BE2C (cell line): ENCODE data around the gene FARP1.

Experiments
- DNase-seq: peaks from one replicate; pipeline ENCODE4 v3.0.0-alpha.2; 2020
- H3K27me3 ChIP-seq: fragments of 250-450 bp; sonication (Bioruptor Pico); 2 replicates; pipeline ENCODE4 v1.5.1; 2020; ENCODE audit warnings: mild to moderate bottlenecking
- H3K36me3 ChIP-seq: fragments of 250-450 bp; sonication (Bioruptor Pico); 2 replicates; pipeline ENCODE4 v1.5.1; 2020; ENCODE audit warnings: mild to moderate bottlenecking
- H3K4me1 ChIP-seq: fragments of 250-450 bp; sonication (Bioruptor Pico); 2 replicates; pipeline ENCODE4 v1.5.1; 2020
- H3K4me3 ChIP-seq: 2 replicates; pipeline ENCODE4 v1.5.1; 2011; ENCODE audit warnings: low read depth, low read length
- H3K9me3 ChIP-seq: fragments of 250-450 bp; sonication (Bioruptor Pico); 2 replicates; pipeline ENCODE4 v1.5.1; 2020
- TF ChIP-seq, protein P1 (sequence below): IDR thresholded peaks from 2 replicates; pipeline ENCODE4 v1.5.1; 2012; ENCODE audit warnings: mild to moderate bottlenecking, low read depth, low read length

FARP1 gene

DNA sequence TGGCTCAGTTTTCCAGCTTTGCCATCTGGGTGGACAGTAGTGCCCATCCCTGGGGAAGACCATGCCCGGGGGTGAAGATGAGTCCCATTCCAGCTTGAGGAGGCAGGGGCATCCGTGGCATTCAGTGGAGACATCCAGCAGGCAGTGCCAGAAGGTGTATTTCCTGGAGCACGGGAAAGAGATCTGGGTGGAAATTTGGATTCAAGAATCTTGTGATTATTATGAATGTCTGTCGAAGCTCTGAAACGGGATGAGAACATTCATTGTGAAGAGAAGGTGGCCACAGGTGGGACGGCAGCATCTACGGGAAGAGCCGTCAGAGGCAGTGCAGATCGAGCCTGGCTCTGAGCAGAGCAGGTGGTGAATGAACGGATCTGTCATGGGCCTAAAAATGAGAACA lies 201.5 kb downstream of the FARP1 start:
- no peaks in the 10 kb centered on the region for H3K27me3 ChIP-seq
- no peaks in the 10 kb centered on the region for H3K9me3 ChIP-seq
- DNase-seq: no peak
- TF ChIP-seq, protein P1, sequence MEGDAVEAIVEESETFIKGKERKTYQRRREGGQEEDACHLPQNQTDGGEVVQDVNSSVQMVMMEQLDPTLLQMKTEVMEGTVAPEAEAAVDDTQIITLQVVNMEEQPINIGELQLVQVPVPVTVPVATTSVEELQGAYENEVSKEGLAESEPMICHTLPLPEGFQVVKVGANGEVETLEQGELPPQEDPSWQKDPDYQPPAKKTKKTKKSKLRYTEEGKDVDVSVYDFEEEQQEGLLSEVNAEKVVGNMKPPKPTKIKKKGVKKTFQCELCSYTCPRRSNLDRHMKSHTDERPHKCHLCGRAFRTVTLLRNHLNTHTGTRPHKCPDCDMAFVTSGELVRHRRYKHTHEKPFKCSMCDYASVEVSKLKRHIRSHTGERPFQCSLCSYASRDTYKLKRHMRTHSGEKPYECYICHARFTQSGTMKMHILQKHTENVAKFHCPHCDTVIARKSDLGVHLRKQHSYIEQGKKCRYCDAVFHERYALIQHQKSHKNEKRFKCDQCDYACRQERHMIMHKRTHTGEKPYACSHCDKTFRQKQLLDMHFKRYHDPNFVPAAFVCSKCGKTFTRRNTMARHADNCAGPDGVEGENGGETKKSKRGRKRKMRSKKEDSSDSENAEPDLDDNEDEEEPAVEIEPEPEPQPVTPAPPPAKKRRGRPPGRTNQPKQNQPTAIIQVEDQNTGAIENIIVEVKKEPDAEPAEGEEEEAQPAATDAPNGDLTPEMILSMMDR: no peak
- no peaks in the 10 kb centered on the region for H3K36me3 ChIP-seq
- H3K4me3 ChIP-seq: no peak overlapping the region
- peaks cover 5% of the 10 kb centered on the region for H3K4me1 ChIP-seq

DNA sequence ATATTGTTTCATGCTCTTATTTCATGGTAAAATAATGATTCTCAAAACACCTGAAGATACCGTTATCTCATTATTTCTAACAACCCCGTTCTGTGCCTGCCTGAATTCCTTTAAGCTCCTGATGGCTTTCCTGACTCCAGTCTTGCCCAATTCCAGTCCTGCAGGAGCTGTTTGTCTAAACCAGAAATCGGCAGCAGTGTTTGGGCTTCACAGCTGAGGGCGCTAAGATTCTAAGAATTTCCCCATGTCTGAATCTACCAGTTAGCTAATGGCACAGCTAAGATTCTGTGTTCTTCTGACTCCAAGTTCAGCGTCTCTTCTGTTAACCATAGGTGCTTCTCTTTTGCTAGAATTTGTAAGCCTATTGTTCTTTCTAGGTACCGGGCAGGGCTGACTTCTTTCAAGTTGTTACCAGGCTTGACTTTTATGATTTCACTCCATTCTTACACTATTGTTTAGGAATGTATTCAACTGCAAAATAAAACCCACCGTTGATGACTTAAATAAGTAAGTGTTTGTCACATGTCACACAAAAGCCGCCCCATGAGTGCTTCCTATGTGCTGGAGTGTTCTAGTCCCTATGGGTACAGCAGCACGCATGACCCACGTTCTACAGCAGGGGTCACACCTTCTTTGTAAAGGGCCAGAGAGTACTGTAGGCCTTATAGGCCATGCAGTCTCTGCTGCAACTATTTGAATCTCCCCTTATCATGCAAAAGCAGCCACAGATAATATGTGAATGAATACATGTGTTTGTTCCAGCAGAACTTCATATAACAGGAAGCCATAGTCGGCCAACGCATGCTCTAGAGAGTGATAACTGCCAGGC lies 202.4 kb downstream of the FARP1 start:
- Histone ChIP-seq H3K4me1 (peaks cover 5% of the 10 kb centered on the region), H3K9me3 (no peaks in the 10 kb centered on the region), H3K36me3 (no peaks in the 10 kb centered on the region), H3K4me3 (no peak overlapping the region), H3K27me3 (no peaks in the 10 kb centered on the region)
- TF ChIP-seq, protein P1: peak; percentile 32
- DNase-seq: no peak

DNA sequence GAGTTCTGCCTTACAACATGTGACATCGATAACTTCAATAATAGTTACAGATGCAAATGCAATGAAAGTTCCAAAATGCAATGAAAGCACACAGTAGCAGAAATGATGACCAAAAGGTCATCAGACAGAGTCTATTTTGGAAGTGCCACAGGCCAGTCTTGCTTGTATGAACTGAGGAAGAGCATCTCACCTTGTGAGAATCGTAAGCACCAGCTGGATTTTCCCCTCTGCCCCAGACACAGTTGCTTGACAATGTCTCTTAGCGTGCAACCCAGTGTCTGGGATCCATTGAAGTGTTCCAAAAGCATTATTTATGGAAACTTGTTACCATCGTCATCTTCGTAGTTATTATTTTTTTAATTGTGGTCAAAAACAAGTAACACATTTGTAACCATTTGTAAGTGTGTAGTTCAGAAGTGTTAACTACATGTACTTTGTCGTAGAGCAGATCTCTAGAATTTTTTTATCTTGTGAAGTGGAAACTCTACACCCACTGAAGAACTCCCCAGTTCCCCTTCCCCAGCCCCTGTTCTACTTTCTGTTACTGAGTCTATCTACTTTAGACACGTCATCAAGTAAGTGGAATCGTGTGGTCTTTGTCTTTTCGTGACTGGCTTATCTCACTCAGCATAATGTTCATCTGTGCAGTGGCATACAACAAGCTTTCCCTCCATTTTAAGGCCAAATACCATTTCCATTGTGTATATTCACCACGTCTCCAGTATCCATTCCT lies 204.2 kb downstream of the FARP1 start:
- Histone ChIP-seq H3K9me3 (no peaks in the 10 kb centered on the region), H3K4me1 (peaks cover 5% of the 10 kb centered on the region), H3K27me3 (no peaks in the 10 kb centered on the region), H3K36me3 (no peaks in the 10 kb centered on the region), H3K4me3 (no peak overlapping the region)
- DNase-seq: no peak
- TF ChIP-seq, protein P1: no peak

DNA sequence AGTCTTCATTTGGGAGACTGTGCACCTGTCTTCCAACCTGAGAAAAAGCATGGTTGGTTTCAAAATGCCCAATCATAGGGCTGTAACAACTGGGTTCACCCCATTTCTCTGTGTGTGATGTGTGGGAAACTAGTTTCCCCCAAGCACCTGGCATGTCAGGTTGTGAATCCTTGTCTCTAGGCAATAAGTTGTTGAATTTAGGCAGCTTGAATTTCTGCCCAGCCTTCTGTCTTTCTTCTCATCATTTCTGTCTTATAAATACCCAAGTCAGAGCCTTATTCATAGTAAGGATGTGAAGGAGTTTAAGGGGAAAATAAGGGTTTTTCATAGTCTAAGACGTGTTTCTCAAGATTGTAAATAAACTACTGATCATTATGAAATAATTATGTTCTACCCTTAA lies 204.9 kb downstream of the FARP1 start:
- Histone ChIP-seq H3K9me3 (no peaks in the 10 kb centered on the region), H3K36me3 (no peaks in the 10 kb centered on the region), H3K4me3 (no peak overlapping the region), H3K27me3 (no peaks in the 10 kb centered on the region), H3K4me1 (peaks cover 5% of the 10 kb centered on the region)
- TF ChIP-seq, protein P1: no peak
- DNase-seq: no peak

DNA sequence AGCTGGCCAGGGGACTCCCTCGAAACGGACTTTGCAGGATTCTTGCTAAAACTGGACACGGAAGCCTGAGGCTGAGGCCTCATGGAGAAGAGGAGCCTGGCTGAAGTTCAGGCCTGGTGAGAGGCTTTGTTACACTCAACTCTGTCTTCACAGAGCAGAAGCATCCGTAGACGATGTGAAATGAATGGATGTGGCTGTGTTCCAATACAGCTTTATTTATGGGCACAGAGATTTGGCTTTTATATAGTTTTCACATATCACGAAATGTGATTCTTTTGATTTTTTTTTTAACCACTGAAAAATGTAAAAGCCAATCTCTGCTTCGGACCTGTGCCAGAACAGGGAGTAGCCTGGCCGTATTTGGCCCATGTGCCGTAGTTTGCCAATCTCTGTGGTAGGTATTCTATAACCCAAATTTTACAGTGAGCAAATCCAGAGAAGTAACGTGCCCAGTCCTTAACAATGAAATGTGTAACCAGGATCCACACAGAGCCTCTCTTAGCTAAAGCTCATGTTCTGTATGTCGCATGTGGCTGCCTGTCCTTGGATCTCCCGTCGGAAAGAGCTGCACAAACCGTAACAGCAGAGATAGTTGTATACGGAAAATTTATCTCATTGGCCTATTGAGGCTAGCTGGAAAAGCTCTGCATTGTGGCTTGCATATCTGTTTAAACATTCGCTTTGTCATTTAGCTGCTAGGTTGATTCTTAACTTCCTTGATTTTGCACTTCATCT lies 205.7 kb downstream of the FARP1 start:
- no peaks in the 10 kb centered on the region for H3K9me3 ChIP-seq
- H3K4me3 ChIP-seq: no peak overlapping the region
- H3K4me1 ChIP-seq: peaks cover 5% of the 10 kb centered on the region
- no peak for DNase-seq
- H3K27me3 ChIP-seq: no peaks in the 10 kb centered on the region
- TF ChIP-seq, protein P1: no peak
- H3K36me3 ChIP-seq: no peaks in the 10 kb centered on the region
